Eye (tissue), 1 donor: ENCODE measurements around the gene PSMC3.

Experiments
- DNase-seq: peaks from one replicate; pipeline ENCODE4 v3.0.0-alpha.2; 2015

PSMC3 gene

DNA sequence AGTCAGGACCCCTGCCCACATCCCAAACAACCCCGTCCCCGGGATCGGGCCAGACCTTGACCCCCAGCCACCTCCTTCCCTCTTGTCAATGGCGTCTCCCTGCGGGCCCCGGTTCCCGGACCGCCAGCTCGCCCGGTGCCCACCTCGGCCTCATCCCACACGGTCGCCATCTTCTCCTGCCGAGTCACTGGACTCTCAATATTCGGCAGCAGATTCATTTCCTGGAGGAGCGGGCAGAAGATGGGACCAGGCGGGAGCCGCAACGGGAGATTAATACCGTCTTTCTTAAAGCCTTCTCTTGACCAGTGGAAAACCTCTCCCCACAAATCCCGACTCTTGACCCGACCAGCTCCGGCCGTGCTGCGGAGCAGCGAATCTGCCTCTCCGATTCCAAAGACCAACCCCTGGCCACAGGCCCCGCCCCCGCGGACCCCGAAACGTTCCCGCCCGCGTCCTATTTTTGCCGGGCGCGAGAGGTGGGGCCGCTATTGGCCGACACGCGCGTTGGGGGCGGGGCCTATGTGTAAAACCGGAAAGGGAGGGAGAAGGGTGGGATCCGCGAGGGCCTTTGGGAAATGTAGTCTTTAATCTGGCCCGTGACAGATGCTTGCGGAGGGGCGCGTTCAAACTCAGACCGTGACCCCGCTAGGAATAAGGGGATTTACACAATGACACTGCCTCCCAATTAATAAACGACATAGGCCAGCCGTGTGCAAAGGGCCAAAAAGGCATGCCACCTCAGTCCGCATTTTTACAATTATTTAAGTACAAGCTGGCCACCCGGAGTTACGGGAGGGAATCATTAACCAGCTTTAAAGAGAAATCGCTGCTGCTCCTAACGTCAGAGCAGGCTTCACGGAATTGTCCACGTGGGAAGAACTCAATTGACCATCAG is at the start of gene PSMC3:
PSMC3 (minus strand) TSS at position 378 of the 895 bp plus-strand sequence; CDS start at position 218, 160 bp downstream.
- peak; percentile 99 for DNase-seq

DNA sequence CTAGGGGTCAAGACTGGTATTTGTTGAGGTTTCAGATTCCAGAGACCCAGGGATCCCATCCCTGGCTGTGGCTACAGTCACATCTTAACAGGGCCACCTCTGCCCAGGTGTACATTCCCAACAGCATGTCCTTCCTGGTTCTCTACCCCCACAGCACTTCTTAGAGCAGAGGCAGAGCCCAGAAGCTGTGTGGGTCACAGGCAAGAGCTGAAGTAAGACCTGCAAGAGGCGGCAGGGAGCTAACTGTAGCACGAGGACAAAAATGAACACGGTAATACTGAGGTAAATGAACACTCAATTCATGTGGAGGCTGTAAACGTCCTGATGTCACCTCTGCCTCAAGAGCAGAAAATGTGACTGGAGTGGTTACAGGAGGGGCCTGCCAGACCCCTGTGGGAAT is 44.4 kb upstream of the PSMC3 start:
- DNase-seq = no peak

DNA sequence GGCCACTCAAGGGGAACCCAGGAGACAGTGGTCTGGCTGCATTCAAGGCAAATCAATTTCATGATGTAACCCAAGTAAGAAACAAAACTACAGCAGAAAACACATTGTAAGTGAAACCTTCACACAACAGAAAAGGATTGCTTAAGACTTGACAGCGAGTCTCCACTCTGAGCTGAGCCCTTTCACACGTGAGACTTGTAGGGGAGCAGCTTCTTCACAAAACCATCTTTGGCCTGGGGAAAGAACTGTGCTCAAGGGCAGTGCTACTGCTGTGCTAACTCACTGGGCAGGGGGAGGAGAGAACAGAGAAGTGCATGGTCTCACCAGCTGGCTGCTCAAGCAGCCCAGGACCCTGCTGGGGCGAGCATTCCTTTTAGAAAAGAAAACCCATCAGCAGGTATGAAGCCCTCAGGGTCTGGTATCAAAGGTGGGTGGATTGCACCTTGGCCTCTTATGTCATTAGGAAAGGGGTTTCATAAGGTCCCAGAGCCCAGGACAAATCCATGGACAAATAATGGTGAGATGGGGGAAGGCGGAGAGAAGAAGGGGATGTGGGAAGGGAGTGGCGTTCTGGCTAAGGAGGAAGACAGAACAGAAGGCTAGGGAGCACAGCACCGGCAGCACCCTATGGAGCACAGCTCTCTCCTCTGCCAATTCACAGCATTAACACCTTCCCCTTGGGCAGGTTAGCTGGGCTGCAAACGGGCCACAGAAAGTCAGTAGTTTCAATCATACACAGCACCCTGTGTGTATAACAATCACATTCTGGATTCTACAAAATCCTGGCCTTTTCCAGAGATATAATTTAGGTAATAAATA is 43.3 kb upstream of the PSMC3 start:
- no peak for DNase-seq

DNA sequence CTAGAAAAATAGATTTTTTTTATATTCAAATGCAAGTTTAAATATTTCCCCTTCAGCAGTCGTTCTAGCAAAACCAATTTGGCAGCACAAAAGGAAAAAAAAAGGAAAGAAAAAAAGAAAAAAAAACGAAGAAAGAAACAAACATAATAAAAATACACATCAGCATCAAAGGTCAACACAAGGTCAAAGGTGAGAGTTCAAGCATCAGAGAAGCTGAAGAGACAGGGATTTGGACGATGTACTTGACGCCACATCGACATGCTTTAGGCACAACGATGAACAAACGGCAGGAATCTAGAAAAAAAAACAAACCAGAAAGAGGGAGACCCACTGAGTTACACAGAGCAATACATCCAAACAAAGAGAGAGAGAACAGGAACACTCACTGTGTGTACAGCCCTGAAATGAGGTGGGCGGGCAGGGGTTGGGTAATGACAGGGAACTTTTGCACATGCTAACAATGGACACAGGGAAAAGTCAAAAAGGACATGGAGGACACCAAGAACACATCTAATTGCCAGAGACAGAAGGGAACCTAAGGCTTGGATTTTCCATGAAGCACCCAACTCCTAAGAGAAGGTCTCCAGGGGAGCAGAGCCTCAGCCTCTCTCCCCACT is 42.5 kb upstream of the PSMC3 start:
- DNase-seq = peak; percentile 52

DNA sequence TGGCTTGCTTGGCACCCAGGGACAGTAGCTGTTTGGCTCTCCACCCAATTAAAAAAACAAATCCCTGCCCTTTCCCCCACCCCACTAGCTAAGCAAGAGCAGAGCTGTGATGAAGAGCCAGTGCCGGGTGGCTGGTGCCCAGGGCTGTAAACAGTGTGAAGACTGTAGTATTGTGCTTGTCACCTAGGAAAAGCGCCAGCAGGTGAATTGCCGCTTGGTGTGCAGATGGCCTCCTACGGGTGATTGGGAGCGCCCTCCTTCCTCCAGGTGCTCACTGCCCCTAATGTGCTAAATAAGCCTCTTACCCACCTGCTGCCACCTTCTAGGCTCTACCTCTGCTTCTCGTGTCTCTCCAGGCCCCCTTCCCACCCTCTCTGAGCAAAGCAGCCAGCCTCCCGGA is 41.1 kb upstream of the PSMC3 start:
- no peak for DNase-seq

DNA sequence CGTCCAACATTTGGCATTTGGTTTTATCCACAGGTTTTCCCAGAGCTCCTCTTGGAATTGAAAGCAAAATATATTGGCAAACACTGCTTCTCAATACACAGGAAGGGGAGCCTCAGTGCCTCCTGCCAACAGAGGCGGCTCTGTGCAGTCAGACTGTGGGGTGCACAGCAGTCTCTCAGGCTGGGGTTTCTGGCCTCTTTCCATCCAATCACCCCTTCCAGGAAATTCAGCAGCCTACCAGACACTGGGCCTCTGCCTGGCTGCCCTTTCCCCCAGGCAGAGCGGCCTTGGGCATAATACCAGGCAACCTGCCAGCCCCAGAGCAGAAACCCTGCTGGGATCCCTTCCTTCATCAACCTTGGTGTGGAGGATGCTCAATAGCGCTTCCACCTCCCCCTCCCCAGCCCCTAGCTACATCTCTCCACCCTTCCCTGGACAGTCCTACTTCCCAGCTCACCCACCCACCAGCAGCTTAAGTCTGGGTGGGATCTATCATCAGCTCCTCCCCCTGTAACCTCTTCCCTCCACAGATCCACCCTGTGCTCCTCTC is 40.5 kb upstream of the PSMC3 start:
- DNase-seq = peak; percentile 35

DNA sequence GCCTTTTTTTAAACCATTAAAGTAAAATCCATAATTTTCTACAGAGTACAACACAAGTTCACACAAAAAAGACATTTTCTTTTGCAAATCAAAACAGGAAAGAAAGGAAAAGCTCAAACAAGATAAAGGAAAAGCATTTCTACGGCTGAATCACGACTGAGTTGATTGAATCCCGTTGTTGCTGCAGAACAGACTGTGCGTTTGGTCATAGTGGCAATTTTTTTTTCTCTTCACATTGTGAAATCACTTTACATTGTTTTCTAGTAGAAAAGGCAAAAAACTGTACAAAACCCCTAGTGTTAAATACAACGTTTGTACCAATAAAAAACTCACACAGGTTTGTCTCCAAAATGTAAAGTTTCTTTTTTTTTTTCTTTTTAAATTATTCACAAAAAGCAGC is 40.0 kb upstream of the PSMC3 start:
- no peak for DNase-seq

DNA sequence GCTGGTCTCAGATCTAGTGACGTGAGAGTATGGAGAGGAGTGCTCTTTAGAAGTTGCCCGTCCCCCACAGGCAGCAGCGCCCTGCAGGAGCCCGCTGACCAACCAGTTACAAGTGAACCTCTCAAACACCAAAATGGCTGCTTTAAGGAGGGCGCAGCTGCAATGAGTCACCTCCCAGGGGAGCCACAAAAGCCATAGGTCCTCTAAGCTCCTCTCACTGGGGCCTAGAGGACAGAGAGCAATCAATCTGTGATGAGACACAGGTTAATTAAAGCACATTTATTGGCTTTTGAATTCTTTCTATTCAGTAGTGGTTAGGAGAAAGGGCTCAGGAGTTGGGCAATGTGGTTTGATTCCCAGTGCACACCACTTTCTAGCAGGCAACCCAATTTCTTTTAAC is 38.2 kb upstream of the PSMC3 start:
- peak; percentile 75 for DNase-seq

DNA sequence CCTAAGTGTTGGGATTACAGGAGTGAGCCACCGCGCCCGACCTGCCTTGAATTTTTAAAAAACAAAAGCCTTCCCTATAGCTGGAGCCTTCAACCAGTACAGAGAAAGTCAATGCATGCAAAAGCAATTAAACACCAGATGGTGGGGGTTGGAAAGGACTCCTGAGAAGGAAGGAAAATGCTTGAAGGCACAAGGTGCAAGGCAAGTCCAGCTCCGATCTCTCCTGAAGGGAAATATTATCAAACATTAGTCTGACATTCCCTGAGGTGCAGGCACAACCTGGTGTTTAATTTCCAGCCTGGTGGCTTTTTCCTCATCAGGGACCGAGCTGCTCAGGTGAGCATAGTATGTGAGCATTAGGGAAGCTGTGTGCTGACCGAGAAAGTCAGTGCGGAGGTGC is 35.6 kb upstream of the PSMC3 start:
- no peak for DNase-seq

DNA sequence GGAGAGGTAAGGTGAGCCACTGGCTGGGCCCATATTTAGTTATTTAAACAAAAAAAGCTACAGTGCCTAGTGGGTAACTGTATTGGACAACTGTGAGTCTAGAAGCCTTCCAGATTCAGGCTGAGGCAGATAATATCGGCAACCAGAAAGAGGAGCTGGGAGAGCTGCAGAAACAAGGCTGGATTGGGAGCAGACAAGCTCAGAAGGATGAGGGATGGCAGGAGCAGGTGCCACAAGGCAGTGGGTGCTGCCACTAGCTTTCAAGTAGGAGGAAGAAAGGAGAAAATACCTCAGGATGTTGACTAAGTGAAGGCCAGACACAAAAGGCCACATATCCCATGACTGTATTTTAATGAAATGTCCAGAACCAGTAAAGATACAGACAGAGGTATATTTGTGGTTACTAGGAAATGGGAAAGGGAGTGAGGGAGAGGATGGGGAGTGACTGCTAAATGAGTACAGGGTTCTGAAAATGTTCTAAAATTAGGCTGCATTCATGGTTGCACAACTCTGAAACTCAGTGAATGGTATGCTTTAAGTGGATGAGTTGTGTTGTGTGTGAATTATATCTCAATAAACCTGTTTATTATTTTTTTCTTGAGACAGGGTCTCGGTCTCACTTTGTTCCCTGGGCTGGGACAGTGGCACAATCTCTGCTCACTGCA is 34.5 kb upstream of the PSMC3 start:
- no peak for DNase-seq

DNA sequence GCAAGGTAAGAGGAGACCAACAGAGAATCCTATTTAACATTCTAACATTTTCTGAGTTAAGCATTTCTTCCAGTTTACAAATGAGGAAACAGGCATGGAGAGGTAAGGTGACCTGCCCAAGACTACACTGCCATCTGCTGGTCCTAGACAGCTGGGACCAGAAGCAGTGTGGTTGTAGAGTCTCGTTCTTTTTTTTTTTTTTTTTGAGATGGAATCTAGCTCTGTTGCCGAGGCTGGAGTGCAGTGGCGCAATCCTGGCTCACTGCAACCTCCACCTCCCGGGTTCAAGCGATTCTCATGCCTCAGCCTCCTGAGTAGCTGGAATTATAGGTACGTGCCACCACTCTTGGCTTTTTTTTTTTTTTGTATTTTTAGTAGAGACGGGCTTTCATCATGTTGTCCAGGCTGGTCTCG is 28.0 kb upstream of the PSMC3 start:
- peak; percentile 82 for DNase-seq

DNA sequence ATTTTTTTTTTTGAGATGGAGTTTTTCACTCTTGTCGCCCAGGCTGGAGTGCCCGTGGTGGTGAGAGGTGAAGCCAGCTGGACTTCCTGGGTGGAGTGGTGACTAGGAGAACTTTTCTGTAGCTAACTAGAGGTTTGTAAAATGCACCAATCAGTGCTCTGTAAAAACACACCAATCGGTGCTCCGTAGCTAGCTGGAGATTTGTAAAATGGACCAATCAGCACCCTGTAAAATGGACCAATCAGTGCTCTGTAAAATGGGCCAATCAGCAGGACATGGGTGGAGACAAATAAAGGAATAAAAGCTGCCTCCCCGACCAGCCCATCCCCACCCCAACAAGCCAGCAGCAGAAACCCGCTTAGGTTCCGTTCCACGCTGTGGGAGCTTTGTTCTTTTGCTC is 27.1 kb upstream of the PSMC3 start:
- no peak for DNase-seq

DNA sequence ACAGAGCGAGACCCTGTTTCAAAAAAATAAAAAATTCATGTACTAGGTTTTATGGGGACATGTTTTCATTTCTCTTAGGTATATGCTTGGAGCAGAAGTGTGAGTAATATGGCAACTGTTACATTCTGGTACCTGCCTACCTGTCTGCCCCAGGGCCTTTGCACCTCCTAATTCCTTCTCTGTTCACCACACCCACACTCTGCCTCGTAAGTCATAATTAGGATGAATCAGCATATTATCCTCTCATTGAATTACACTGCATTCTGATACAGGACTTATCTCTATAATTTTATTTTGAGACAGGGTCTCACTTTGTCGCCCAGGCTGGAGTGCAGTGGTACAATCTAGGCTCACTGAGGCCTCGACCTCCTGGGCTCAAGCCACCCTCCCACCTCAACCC is 25.8 kb upstream of the PSMC3 start:
- DNase-seq = no peak

DNA sequence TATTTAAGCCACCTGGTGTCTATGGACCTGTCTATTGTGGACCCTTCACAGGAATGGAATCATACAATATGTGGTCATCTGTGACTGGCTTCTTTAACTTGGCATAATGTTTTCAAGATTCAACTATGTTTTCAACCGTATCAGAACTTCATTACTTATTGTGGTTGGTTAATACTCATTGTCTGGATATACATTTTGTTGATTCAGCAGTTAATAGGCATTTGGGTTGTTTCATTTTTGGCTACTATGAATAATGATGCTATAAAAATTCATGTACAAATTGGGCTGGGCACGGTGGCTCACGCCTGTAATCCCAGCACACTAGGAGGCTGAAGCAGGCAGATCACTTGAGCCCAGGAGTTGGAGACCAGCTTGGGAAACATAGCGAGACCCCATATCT is 25.2 kb upstream of the PSMC3 start:
- DNase-seq = no peak

DNA sequence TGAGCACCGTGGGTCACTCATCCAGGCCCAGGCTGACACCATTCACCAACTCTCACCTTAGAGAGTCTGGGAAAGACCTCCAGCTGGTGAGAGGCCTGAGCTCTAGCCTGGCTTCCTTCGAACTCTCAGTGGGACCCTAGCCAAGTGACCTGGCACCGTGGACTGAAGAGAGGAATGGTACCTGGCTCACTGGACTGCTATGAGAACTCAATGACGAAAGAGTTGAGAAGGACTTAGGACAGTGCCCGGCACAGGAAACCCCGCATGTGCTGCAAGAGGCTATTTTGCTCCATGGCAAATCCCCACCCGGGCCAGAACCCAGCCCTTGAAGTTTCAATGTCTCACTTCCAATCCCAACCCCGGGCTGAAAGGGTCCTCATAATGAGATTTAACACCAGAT is 23.3 kb upstream of the PSMC3 start:
- no peak for DNase-seq

DNA sequence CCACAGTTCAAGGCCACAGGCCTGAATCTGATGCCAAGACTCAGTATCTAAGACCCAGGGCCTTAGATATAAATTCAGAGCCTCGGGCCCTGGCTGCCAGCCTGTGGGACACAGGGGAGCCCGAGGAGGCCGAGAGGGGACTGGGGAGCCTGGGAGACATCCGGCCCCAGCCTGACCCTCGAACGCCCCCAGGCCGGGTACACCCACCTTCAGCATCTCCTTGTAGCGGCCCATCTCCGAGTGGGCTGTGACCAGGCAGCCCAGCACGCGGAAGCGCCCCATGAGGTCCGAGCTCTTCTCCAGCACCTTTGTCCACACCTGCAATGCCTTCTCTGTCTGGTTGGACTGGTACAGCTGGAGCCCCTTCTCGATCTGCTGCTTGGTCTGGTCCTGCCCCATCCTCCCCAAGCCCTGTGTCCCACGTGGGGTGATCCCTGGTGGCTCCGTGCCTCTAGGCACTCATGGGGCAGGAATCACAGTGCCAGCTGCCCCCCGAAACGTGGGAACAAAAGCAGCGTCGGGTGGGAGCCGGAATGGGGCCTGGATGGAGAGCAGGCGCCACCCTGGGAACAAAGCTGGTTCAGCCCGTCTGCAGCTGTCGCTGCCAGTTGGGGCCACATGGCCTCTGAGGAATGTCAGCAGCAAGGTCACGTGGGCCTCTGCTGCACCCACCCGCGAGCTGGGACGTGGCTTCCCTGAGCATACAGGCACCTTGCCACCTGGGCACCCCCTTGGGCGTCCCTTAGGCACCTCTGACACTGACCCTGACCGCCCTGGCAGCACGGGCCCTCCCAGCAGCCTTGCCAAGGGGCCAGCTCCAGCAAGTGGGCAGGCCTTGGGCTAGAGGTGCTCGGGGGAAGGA is 22.6 kb upstream of the PSMC3 start, which contains the start of gene RAPSN:
RAPSN (minus strand) TSS at position 571 of the 862 bp plus-strand sequence; CDS start at position 399, 172 bp downstream.
- no peak for DNase-seq

DNA sequence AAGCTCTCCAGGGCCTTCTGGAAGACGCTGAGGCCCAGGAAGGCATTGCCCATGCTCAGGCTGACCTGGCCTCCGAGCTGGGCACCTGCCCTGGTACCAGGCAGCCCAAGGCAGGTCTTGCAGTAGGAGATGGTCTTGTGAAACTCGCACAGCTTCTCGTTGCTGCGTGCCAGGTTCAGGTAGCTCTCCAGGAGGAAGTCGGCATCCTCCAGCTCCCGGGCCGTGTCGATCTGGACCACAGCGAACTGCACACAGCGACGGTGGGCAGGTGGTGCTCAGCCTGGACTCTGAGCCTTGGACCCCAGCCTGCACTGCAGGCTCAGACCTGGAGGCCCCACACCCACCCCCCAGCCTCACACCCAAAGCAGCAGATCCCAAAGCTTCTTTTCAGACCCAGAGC is 21.7 kb upstream of the PSMC3 start:
- no peak for DNase-seq

DNA sequence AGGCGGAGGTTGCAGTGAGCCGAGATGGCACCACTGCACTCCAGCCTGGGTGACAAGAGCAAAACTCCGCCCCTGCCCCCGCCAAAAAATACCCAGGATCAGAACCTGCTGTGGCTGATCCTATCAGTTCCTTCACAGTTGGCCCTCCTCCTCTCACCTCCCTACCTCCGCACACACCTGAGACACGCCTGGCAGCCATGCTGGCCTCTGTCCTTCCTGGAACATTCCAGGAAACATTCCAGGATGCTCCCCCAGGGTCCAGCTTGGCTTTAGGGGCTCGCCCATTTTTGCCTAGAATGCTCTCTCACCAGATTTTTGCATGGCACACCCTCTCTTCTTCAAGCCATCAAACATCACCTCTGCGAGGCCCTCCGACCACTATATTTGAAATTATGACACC is 20.6 kb upstream of the PSMC3 start:
- no peak for DNase-seq

DNA sequence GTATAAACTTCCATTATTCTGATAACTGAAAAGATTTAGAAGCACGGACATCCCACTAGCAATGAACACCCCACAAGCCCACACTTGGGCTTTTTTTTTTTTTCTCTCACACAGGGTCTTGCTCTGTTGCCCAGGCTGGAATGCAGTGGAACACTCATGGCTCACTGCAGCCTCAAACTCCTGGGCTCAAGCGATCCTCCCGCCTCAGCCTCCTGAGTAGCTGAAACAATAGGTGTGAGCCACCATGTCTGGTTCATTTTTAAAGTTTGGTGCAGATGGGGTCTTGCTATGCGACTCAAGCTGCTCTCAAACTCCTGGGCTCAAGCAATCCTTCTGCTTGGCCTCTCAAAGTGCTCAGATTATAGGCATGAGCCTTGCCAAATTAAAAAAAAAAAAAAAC is 19.6 kb upstream of the PSMC3 start:
- DNase-seq = no peak

DNA sequence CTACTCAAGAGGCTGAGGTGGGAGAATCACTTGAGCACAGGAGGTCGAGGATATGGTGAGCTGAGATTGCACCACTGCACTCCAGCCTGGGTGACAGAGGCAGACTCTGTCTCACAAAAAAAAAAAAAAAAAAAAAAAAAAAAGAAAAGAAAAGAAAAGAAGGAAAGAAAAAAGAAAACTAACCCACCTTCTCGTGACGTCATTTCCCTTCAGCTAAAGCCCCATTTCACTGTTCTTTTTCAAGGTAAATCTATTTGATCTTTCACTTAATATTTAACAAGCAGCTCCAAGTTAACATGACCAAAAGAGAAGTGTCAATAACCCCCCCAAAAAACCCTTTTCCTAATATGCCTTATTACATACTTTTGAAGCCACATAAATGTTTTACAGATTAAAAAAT is 17.6 kb upstream of the PSMC3 start:
- DNase-seq = no peak

DNA sequence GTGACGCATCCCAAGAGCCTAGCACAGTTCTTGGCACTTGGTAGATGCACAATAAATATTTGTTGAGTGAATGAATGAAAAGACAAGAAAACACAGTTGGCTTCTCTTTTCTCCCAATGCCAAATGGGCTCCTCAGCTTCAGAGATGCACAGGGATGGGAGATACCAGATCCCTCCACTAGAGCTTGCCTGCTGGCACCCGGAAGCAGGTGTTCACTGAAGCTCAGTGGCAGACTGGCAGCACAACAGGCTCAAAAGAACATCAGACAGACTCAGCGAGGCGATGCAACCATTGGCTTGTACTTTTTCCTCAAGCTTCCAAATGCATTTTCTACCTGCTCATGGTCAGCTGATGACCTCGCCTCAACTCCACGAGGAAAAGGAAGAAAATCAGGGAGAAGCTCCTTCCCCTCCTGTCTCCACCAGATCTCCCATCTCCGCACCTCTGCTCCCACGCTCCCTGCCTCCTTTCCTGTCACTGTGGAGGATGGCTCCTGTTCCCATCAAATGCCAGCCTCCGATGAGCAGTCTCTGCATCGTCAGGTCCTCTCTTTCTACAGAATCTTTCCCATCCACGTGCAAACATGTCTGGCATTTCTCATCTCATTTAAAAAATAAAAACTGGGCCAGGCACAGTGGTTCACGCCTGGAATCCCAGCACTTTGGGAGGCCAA is 16.9 kb upstream of the PSMC3 start:
- no peak for DNase-seq
